Measurements from ENCODE around the gene GTF2IRD2.
"Not testable (repeated sequence)": the region's sequence is repeated elsewhere in the genome, so short reads cannot be mapped to it uniquely, and the experiment has no call there.

Gene GTF2IRD2

GRCh38 chr7:74815882-74816281 is 35.5 kb downstream of the GTF2IRD2 start:
- not testable (repeated sequence) for DNase-seq; H3K27me3 ChIP-seq; H3K36me3 ChIP-seq; H3K9me3 ChIP-seq; H3K4me1 ChIP-seq; H3K4me3 ChIP-seq (ENCODE audit: low read depth, low read length)

DNA sequence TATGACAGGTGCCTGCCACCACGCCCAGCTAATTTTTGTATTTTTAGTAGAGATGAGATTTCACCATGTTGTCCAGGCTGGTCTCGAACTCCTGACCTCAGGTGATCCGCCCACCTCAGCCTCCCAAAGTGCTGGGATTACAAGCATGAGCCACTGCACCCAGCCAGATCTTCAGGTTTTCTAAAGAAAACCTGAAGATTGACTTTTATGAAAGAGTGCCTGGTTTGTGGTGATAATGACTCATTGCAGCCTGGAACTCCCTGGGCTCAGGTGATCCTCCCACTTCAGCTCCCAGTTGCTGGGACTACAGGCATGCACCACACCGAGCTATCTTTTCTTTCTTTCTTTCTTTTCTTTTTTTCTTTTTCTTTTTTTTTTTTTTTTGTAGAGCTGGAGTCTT is 52.8 kb downstream of the GTF2IRD2 start:
- H3K4me3 ChIP-seq (ENCODE audit: low read depth, low read length); DNase-seq; H3K27me3 ChIP-seq; H3K4me1 ChIP-seq; H3K9me3 ChIP-seq; H3K36me3 ChIP-seq: not testable (repeated sequence)

DNA sequence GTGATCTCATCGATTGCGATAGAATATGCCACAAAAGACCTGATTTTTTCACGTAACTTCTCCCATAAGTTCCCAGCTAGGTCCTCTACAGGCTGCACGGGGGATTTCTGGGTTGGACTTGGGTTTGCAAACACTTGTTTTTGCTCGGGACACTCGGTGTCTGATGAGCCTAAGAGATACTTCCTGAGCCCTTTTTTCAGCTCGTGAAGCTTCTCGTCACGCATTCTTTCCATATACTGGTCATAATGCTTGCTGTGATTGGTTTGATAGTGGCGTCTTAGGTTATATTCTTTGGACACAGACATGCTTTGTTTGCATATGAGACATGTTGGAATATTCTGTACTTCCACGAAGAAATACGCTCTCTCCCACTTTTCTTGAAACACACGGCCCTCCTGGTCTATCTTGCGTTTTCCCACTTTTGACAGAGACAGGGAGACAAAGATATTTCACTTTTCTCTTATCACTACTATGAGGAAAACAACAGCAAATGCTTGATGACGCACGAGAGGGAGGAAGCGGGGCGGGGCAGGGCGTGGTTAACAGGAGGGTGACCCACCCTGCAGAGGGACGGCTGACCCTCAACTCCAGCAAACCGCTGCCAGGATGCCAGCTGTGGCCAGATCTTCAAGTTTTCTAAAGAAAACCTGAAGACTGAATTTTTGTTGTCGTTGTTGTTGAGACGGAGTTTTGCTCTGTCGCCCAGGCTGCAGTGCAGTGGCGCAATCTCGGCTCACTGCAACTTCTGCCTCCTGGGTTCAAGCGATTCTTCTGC is 53.4 kb downstream of the GTF2IRD2 start:
- H3K27me3 ChIP-seq: not testable (repeated sequence)

GRCh38 chr7:74789200-74789736 is 62.1 kb downstream of the GTF2IRD2 start:
- not testable (repeated sequence) for H3K4me1 ChIP-seq; H3K36me3 ChIP-seq; H3K27me3 ChIP-seq; DNase-seq; H3K4me3 ChIP-seq (ENCODE audit: low read depth, low read length); H3K9me3 ChIP-seq

More for the DNA sequence above, 53.4 kb downstream of the GTF2IRD2 start:
- not testable (repeated sequence) for H3K4me3 ChIP-seq (ENCODE audit: low read depth, low read length); H3K36me3 ChIP-seq; H3K4me1 ChIP-seq; DNase-seq; H3K9me3 ChIP-seq

DNA sequence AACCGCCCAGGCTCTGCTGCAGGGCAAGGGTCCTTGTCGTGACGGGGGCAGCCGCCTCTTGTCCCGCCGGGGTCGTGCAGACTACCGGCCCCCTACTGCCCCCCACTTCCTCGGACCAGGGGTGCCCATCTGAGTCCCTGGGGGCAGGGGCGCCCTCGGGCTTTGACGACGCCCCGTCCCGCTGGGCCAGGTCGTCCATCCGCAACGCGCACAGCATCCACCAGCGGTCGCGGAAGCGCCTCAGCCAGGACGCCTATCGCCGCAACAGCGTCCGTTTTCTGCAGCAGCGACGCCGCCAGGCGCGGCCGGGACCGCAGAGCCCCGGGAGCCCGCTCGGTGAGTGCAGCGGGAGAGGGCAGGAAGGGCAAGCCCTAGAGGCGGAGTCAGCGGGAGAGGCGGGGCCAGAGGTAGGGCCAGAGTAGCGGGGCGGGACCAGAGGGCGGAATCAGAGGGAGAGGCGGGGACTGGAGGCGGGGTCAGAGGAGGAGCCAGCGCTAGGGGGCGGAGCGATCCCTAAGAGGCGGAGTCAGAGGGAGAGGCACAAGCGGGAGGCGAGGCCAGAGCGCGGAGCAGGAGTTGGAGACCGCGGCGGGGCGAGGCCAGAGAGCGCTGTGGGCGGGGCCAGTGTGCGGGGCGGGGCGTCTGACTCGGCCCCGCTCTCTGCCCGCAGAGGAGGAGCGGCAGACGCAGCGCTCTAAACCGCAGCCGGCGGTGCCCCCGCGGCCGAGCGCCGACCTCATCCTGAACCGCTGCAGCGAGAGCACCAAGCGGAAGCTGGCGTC is 62.8 kb downstream of the GTF2IRD2 start:
- peak overlapping the region; percentile 28; the same call in 1 of the 2 replicates for H3K4me3 ChIP-seq (ENCODE audit: low read depth, low read length)
- not testable (repeated sequence) for H3K4me1 ChIP-seq, H3K27me3 ChIP-seq, H3K9me3 ChIP-seq, H3K36me3 ChIP-seq
- DNase-seq: peak; percentile 96

DNA sequence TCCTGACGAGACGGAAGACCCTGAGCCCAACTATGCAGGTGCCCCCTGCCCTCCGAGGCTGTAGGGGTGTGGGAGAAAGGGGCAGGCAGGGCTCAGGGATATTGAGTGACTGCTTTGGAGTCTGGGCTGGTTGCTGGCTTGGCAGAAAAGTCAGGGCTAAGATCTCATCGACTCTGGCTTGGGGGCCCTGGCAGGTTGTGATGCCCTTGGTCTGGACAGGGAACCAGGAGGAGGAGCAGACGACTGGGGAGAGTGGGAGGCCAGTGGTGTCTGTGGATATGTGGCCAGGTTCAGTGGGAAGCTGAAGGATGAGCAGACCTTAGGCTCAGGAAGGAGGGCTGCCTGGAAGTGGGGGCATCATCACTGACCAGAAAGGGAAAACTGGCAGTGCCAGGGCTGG is 67.8 kb downstream of the GTF2IRD2 start:
- DNase-seq; H3K36me3 ChIP-seq; H3K27me3 ChIP-seq; H3K4me1 ChIP-seq; H3K4me3 ChIP-seq (ENCODE audit: low read depth, low read length); H3K9me3 ChIP-seq: not testable (repeated sequence)

DNA sequence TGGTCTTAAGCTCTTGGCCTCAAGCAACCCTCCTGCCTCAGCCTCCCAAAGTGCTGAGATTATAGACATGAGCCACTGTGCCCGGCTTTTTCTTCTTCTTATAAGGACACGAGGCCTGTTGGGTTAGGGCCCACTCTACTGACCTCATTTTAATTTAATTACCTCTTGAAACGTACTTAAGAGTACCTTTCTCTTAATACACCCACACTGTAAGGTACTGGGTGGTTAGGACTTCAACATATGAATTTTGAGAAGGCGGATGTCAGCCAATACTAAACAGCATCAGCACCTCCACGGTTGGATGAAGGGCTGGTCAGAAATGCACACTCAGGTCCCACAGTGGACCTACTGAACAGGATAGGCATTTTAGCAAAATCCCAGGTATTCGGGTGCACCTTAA is 69.7 kb downstream of the GTF2IRD2 start:
- not testable (repeated sequence) for H3K36me3 ChIP-seq; DNase-seq; H3K4me3 ChIP-seq (ENCODE audit: low read depth, low read length); H3K4me1 ChIP-seq; H3K9me3 ChIP-seq; H3K27me3 ChIP-seq

DNA sequence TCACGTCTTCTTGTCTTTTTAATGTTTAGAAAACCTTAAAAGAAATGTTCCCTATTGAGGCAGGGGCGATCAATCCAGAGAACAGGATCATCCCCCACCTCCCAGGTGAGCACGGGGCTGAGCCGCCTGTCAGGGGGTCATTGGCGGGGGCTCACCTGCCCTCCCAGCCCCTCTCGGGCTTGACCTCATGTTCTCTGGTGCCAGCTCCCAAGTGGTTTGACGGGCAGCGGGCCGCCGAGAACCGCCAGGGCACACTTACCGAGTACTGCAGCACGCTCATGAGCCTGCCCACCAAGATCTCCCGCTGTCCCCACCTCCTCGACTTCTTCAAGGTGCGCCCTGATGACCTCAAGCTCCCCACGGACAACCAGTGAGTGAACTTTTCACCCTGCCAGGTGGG is 72.4 kb downstream of the GTF2IRD2 start:
- not testable (repeated sequence) for H3K27me3 ChIP-seq; H3K36me3 ChIP-seq; H3K4me3 ChIP-seq (ENCODE audit: low read depth, low read length); H3K4me1 ChIP-seq; H3K9me3 ChIP-seq
- peak; percentile 9 for DNase-seq

DNA sequence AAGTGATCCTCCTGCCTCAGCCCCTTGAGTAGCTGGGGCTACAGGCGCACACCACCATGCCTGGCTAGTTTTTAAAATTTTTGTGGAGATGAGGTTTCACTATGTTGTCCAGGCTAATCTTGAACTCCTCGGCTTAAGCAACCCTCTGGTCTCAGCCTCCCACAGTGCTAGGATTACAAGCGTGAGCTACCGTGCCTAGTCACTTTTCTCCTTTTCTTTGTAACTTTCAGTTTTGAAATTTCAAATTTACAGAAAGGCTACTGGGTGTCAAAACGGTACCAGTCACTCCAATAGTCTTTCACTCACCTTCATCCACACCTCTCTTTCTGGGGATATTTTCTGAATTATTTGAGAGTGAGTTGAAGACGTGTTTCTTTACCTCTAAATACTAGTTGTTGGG is 76.3 kb downstream of the GTF2IRD2 start:
- H3K9me3 ChIP-seq; H3K4me3 ChIP-seq (ENCODE audit: low read depth, low read length); H3K27me3 ChIP-seq; DNase-seq; H3K4me1 ChIP-seq; H3K36me3 ChIP-seq: not testable (repeated sequence)

DNA sequence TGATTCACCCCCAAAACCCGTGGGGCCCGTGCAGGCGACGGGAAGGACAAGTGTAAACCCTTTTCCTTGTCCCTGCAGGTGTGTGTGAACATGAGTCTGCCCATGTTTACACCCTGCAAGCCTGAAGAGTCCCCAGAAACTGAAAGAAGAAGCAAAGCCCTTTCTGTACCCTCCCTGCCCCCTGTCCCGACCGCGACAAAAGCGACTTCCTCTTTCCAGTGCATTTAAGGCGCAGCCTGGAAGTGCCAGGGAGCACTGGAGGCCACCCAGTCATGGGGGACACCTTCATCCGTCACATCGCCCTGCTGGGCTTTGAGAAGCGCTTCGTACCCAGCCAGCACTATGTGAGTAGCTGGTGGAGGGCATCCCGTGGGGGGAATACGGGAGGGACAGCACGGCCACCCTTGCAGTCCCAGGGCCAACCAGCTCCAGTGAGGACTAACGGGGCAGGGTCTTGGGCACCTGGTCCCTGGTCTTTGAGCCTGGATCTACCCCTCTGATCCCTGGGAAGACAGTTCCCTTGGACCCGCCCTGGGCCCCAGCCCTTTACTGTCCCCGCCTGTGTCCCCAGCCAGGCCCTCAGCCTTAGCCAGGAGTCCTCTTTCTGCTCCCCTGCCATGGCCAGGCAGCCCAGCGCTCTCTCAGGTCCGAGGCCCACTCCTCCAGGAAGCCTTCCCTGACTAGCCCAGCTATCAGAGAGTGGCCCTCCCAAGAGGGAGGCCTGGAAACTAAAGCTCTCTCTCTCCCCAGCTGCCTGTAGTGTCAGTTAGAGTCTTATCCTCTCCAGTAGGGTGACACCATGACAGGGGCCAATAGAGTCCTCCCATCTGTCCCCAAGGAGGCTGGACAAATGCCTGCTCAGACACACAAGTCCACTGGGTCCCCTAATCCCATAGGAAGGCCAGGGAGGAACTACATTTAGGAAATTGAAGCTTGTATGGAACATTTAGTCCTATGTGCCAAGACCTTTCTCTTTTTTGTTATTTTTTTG is 77.3 kb downstream of the GTF2IRD2 start, which contains the start of gene NCF1:
Gene NCF1, plus strand, starts transcription at position 252 of the 991 bp plus-strand sequence. Its CDS starts 21 bp downstream, at position 273.
- H3K4me1 ChIP-seq; H3K4me3 ChIP-seq (ENCODE audit: low read depth, low read length); H3K36me3 ChIP-seq; H3K27me3 ChIP-seq; H3K9me3 ChIP-seq; DNase-seq: not testable (repeated sequence)

DNA sequence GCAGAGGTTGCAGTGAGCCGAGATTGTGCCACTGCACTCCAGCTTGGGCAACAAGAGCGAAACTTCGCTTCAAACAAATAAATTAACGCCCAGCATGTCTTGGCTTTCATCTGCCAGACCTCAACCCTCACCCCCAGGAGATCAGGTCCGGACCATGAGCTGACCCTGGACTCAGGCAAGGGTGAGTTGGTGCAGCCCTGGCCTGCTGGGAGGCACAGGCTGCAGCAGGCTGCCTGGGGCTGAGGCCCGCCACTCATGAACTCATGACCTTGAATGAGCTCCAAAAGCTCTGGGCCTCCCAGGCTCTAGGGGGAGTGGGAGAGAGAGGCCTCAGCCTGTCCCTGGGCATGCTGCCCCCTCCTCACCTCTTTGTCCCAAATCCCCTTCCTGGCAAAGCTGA is 79.3 kb downstream of the GTF2IRD2 start:
- not testable (repeated sequence) for H3K4me3 ChIP-seq (ENCODE audit: low read depth, low read length); H3K9me3 ChIP-seq; H3K36me3 ChIP-seq; H3K4me1 ChIP-seq; H3K27me3 ChIP-seq; DNase-seq

- H3K4me1 ChIP-seq; H3K36me3 ChIP-seq; H3K27me3 ChIP-seq; H3K4me3 ChIP-seq (ENCODE audit: low read depth, low read length); DNase-seq; H3K9me3 ChIP-seq: not testable (repeated sequence)
These were observed 81.3 kb downstream of the GTF2IRD2 start for GRCh38 chr7:74770062-74770461.

DNA sequence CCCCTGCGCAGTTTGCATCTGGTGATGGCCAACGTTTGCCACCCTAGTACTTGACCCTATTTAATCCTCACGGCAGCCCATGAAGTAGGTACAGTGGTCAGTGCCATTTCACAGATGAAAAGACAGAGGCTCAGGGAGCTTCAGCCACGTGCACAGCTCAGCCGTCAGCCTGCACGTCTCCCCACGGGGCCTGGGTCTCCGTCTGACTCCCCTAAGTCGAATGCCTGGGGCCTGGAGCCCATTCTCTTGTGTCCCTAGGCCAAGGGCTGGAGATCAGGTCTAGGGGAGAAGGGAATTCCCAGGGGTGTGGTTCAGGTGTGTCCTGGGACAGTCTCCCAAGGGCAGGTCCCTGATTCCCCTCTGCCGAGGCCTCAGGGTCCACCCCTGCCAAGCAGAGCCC is 84.4 kb downstream of the GTF2IRD2 start:
- DNase-seq; H3K4me1 ChIP-seq; H3K27me3 ChIP-seq; H3K36me3 ChIP-seq; H3K4me3 ChIP-seq (ENCODE audit: low read depth, low read length); H3K9me3 ChIP-seq: not testable (repeated sequence)

GRCh38 chr7:74766509-74766908 is 84.9 kb downstream of the GTF2IRD2 start:
- H3K4me3 ChIP-seq (ENCODE audit: low read depth, low read length); H3K4me1 ChIP-seq; H3K9me3 ChIP-seq; DNase-seq; H3K36me3 ChIP-seq; H3K27me3 ChIP-seq: not testable (repeated sequence)

DNA sequence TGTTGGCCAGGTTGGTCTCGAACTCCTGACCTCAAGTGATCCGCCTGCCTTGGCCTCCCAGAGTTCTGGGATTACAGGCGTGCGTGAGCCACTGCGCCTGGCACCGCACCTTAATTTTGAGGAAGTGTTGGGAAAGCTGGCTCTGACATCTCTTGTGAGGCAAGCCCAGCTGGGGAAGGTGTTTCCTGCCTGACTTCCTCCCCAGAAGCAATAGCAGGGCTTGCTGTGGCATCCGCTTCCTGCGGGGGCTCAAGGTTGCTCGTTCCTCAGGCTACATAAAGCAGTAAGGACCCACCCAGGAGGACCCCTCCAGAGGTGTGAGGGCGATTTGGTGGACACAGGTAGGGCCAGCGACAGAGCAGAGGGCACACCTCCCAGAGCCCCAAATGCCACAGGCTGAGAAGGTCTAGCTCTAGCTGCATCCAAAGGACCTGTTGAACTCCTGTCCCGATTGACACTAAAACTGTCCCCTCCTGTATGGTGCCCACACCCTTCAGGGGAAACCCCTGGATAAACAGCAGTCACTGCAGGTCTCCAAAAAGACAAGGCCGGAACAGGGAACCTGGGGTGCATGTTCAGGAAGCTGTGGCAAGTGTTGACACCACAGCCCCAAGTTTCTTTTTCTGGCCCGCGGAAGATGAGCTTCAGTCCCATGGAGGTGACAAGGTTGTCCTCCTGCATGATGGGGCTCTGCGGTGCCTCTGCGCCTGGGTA is 86.0 kb downstream of the GTF2IRD2 start:
- not testable (repeated sequence) for DNase-seq; H3K4me1 ChIP-seq; H3K27me3 ChIP-seq; H3K36me3 ChIP-seq; H3K4me3 ChIP-seq (ENCODE audit: low read depth, low read length); H3K9me3 ChIP-seq
